OCI-LY7 (cell line): ENCODE results near the gene ODAD3.

ENCODE experiments used
- EZH2phosphoT487 ChIP-seq: fragments of 200-600 bp; sonication (generic); IDR thresholded peaks from 2 replicates; pipeline ENCODE4 v1.6.1; 2018; ENCODE audit warnings: low read depth, borderline replicate concordance, mild to moderate bottlenecking, mixed run types, antibody characterized with exemption, low read length, moderate library complexity, mixed read lengths
- TF ChIP-seq, protein P1 (sequence below): fragments of 200-600 bp; sonication (generic); conservative IDR thresholded peaks from 2 replicates; pipeline ENCODE4 v1.5.1; 2014; ENCODE audit warnings: mild to moderate bottlenecking, antibody characterized with exemption, low read length, moderate library complexity, mixed read lengths

DNA sequence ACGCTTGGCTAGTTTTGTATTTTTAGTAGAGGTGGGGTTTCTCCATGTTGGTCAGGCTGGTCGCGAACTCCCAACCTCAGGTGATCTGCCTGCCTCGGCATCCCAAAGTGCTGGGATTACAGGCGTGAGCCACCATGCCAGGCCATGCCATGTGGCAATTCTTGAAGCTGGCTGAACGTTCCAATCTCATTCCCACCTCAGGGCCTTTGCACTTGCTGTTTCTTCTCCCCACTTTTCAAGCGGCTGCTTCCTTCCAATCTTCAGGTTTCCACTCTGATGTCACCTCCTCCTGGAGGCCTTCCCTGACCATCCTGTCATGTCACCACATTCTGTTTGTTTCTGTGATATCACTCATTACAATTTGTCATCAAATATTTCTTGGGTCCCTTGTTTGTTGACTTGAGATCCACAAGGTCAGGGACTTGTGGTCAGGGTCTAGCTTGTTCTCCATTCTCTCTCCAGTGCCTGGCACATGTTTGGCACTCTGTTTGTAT is 55.0 kb downstream of the ODAD3 start:
- TF ChIP-seq, protein P1, sequence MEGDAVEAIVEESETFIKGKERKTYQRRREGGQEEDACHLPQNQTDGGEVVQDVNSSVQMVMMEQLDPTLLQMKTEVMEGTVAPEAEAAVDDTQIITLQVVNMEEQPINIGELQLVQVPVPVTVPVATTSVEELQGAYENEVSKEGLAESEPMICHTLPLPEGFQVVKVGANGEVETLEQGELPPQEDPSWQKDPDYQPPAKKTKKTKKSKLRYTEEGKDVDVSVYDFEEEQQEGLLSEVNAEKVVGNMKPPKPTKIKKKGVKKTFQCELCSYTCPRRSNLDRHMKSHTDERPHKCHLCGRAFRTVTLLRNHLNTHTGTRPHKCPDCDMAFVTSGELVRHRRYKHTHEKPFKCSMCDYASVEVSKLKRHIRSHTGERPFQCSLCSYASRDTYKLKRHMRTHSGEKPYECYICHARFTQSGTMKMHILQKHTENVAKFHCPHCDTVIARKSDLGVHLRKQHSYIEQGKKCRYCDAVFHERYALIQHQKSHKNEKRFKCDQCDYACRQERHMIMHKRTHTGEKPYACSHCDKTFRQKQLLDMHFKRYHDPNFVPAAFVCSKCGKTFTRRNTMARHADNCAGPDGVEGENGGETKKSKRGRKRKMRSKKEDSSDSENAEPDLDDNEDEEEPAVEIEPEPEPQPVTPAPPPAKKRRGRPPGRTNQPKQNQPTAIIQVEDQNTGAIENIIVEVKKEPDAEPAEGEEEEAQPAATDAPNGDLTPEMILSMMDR = no peak
- no peak for TF ChIP-seq EZH2phosphoT487
